ENCODE results near the gene RSAD2.

Gene RSAD2

DNA sequence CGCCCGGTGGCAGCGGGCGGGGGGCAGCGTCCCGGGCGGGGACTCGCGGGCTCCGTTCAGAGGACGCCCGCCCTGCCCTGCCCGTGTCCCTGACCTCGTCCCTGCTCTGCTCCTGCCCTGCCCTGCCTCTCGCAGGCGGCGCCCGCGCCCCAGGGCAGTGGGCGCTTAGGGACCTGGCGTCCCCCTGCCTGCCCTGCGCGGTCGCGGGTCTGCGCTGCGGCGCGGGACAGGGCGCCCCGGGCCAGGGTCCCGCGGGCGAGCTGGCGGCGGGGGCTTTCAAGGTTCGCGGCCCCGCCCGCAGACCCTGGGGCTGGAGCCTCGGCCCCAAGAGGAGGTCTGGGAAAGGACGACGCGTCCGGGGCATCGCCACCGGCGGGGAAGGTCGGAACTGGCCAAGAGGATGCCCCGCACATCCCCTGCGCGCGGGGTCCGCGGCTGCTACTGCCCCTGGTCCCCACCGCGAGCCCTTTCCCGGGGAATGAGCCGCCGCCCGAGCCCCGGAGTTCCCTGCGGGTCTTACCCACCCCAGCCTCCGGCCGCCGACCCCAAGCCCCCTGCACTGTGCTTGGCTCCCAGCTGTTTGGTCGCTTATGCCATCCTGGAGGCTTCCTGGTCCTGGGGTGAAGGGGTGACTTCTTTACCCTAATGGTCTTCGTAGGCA is 40.3 kb downstream of the RSAD2 start:
- H3K4me3 ChIP-seq (ENCODE audit: low read length): no peak overlapping the region
- TF ChIP-seq CTCF (IDR thresholded peaks at IDR 0.05; ENCODE audit: insufficient read depth, low read depth, low read length, missing control alignments): no peak
- DNase-seq (ENCODE audit: low read depth): no peak

GRCh38 chr2:6919901-6920742 is 42.5 kb downstream of the RSAD2 start:
- no peak for DNase-seq (ENCODE audit: low read depth)
- TF ChIP-seq CTCF (IDR thresholded peaks at IDR 0.05; ENCODE audit: insufficient read depth, low read depth, low read length, missing control alignments): no peak

GRCh38 chr2:6920743-6921064 is 43.1 kb downstream of the RSAD2 start:
- no peak for TF ChIP-seq CTCF (IDR thresholded peaks at IDR 0.05; ENCODE audit: insufficient read depth, low read depth, low read length, missing control alignments)
- H3K4me3 ChIP-seq (ENCODE audit: low read length): no peak overlapping the region
- DNase-seq (ENCODE audit: low read depth): no peak

More at GRCh38 chr2:6919901-6920742, 42.5 kb downstream of the RSAD2 start:
- no peak overlapping the region for H3K4me3 ChIP-seq (ENCODE audit: low read length)

GRCh38 chr2:6921321-6921922 is 43.8 kb downstream of the RSAD2 start:
- H3K4me3 ChIP-seq (ENCODE audit: low read length): no peak overlapping the region
- no peak for TF ChIP-seq CTCF (IDR thresholded peaks at IDR 0.05; ENCODE audit: insufficient read depth, low read depth, low read length, missing control alignments)
- no peak for DNase-seq (ENCODE audit: low read depth)

DNA sequence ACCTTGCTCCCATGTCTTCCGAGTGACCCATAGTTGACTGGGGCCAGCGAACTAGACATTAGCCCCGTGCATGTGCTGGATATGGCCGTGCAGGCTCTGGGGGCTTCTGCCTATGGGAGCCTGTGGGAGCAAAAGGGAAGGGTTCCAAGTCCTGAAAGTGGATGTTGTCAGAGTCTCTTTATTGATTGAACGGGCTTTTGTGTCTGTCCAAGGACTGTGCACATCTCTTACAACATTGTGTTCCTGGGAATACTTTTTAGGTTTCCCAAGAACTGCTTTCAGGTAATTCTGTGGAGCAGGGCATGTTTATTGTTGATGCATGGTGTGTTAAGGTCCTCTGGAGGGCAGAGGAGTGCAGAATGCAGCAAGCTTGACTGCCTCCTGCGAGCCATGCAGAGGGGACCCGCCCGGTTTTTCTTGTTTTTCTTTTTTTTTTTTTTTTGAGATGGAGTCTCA is 44.7 kb downstream of the RSAD2 start:
- TF ChIP-seq CTCF (IDR thresholded peaks at IDR 0.05; ENCODE audit: insufficient read depth, low read depth, low read length, missing control alignments): peak; percentile 14
- peak; percentile 17 for DNase-seq (ENCODE audit: low read depth)
- H3K4me3 ChIP-seq (ENCODE audit: low read length): no peak overlapping the region

GRCh38 chr2:6923319-6923718 is 45.7 kb downstream of the RSAD2 start:
- no peak for DNase-seq (ENCODE audit: low read depth)
- H3K4me3 ChIP-seq (ENCODE audit: low read length): no peak overlapping the region
- TF ChIP-seq CTCF (IDR thresholded peaks at IDR 0.05; ENCODE audit: insufficient read depth, low read depth, low read length, missing control alignments): no peak
